GM21723 (cell line): ENCODE measurements around the gene RBM26.
"Not testable (repeated sequence)": the region's sequence is repeated elsewhere in the genome, so short reads cannot be mapped to it uniquely, and the experiment has no call there.

ENCODE experiments used
- ATAC-seq: cut with Tn5 transposase; IDR thresholded peaks from one replicate; pipeline ENCODE4 v1.9.1; 2021; ENCODE audit warnings: mild to moderate bottlenecking, moderate library complexity; ENCODE audit not compliant: unreplicated experiment

Gene RBM26

GRCh38 chr13:79389026-79389425, 17.0 kb downstream of the RBM26 start:
- no peak for ATAC-seq

DNA sequence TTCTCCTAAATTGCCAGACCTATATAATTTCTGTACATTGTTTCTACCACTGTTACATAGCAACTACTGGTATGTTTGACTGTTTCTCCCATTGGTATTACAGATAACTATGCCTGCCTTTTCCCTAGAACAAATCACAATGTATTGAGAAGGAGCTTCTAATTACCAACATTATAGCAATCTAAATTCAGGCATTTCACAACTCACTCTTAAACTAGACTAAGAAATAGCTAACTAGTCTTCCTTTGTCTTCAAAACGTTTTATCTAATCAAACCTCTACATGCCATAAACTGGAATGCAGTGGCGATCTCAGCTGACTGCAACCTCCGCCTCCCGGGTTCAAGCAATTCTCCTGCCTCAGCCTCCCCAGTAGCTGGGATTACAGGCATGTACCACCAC, 18.2 kb downstream of the RBM26 start:
- ATAC-seq: no peak

GRCh38 chr13:79386125-79386826, 19.8 kb downstream of the RBM26 start:
- ATAC-seq: peak; percentile 16

GRCh38 chr13:79385694-79386093, 20.4 kb downstream of the RBM26 start:
- peak; percentile 91 for ATAC-seq

DNA sequence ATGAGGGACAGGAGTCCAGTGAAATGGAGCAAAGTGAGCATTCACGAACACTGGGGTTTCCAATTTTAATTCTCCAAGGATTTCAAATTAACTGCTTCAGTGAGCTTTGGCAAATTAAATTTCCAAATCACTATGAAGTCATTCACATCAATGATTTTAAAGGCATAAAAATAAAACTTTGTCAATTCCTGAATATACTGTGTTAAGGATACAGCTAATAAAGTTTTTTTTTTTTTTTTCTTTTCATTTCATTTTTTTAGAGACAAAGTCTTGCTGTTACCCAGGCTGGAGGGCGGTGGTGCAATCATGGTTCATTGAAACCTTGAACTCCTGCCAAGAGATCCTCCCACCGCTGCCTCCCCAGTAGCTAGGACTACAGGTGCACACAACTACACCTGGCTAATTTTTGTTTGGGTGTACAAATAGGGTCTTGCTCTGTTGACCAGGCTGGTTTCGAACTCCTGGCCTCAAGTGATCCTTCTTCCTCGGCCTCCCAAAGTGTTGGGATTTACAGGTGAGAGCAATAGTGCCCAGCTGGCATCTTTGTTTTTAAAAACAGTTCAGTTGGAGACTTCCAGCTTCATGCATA, 21.9 kb downstream of the RBM26 start:
- no peak for ATAC-seq

- peak; percentile 54 for ATAC-seq
These were observed 23.3 kb downstream of the RBM26 start for GRCh38 chr13:79382545-79383275.

- no peak for ATAC-seq
These were observed 25.1 kb downstream of the RBM26 start for GRCh38 chr13:79380997-79381396.

DNA sequence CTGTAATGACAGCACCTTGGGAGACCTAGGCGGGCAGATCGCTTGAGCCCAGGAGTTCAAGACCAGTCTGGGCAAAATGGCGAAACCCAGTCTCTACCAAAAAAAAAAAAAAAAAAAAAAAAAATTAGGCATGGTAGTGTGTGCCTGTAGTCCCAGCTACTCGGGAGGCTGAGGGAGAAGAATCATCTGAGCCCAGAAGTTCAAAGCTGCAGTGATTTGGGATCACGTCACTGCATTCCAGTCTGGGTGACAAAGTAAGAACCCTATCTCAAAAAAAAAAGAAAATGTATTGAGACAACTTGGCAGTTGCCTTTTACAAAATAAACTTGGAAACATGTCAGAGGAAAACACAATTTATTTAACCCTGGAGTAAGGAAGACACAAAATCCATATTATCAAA, 26.8 kb downstream of the RBM26 start:
- ATAC-seq: no peak

DNA sequence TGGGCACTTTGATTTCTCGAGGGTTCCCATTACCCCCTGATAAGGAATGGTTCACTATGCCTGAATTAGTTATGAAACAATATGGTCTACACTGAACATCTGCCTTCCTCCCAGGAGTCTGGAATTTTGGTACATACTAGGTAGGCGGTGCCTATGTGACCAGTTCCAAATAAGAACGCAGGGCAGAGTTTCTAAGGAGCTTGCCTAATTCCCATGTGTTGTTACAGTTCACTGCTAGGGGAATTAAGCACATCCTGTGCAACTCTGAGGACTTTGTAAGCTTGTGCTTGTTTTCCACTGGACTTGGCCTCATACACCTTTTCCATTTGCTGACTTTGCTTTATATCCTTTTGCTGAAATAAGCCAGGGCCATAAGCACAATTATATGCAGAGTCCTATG, 29.2 kb downstream of the RBM26 start:
- ATAC-seq: no peak

DNA sequence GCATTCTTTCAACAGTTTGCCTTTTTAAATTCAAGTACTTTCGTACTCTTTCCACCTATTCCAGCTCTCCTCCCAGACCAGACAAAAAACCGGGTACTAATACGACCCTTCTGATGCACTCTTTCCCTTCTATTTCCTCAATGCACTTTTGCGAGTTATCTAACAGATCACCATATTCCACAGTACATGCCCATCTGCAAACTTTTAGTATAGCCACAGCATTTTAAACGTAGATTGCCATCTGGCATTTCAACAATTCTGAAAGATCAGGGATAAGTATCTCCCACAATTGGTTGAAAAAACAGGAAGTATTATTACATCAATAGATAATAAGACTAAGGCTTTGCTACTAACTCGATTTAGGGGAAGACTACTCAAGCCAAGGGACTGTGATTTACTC, 31.5 kb downstream of the RBM26 start:
- no peak for ATAC-seq

DNA sequence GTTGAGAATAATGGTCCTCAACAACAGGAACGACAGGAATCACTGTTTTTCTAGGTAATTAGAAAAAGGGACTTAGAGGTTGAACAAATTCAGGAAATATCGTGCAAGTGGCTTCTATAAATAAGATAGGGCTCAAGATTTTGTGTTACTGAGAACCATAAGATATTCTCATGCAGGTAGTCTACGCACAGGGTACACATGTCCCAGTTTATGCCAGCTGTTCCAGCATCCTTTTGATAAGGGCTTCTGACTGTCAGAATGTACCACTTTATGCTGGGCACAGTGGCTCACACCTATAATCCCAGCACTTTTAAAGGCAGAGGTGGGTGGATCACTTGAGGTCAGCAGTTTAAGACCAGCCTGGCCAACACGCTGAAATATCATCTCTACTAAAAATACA, 32.1 kb downstream of the RBM26 start:
- no peak for ATAC-seq

- no peak for ATAC-seq
These were observed 36.8 kb downstream of the RBM26 start for GRCh38 chr13:79369226-79369625.

- ATAC-seq: no peak
These were observed 40.1 kb downstream of the RBM26 start for GRCh38 chr13:79365981-79366380.

DNA sequence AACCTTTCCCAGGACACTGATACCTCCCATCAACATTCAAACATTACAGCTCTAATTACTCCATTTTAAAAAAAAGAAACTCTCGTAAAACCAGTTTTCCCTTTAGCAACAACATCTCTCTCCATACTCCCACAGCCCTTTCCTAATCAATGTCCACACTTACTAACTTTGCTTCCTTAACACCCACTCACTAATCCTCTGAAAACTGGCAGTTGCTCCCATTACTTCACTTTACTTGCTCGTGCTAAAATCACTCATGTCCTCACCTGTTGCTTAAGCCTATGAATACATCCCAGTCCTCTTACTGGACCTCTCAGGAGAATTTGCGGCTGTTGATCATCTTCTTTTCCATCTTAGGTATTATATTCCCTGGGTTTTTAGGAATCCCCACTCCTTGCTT, 44.8 kb downstream of the RBM26 start:
- no peak for ATAC-seq

DNA sequence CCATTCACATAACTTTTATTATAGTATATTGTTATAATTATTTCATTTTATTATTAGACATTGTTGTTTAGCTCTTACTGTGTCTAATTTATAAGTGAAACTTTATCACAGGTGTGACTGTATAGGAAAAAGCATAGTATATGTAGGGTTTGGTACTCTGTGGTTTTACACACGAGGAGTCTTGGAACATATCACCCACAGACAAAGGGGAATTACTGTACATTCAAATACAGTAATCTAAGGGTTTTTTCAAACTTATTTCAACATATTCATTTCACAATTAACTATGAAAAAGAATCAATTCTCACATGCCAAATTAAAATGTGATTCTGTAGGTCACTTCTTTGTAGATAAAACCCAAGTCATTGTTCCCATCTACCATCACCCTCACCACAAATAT, 46.0 kb downstream of the RBM26 start:
- no peak for ATAC-seq

DNA sequence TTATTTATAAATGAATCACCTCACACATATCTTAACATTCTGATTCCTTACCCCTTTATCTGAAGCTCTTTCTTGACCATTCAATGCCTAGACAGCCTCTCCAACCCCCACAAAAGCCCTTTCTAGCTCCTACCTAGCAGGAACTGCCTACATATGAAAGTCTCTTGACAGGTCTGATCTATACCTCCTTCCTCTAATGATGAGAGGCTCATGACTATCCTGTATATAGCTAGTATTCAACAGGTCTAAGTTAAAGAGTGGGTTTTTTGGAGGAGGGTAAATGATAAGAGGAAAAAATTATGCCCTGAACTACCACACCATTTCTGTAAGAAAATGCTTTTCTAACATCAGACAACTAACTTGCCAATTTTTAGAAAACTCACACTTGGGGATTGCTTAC, 47.0 kb downstream of the RBM26 start:
- no peak for ATAC-seq

DNA sequence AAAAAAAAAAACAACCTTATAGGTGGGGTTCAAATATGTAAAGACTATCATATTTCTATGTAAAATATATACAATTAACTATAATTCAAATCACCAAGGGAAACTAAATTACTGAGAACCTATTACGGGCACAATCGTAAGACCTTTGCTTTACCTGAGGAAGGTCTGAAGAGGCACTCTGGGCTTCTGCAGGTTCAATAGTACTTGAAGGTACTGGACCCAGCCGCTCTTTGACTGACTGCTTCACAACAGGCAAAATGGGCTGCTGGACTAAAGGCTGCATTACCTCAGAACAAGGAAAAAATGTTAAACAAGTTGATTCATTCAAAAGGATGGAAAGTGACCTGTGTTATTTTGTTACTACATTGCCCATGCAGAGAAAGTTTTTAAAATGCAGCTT, 51.8 kb downstream of the RBM26 start:
- ATAC-seq: no peak

DNA sequence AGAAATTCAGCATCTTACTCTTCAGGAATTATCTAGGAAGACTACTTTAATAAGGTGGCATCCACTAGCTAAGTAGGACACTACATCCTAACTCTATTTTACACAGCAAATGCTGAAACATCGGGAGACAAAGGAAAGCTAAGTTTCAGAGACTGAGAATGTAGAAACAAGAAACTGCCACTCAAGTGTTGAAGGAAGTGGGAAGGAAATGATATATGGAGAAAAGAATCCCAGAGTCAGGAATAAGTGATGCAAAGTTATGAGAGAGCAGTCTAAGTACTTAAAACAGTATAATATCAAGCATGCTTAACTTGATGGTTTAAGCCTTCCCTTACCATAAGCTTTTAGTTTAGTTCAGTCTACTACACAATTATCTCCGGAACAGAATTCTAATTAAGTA, 52.4 kb downstream of the RBM26 start:
- ATAC-seq: no peak

DNA sequence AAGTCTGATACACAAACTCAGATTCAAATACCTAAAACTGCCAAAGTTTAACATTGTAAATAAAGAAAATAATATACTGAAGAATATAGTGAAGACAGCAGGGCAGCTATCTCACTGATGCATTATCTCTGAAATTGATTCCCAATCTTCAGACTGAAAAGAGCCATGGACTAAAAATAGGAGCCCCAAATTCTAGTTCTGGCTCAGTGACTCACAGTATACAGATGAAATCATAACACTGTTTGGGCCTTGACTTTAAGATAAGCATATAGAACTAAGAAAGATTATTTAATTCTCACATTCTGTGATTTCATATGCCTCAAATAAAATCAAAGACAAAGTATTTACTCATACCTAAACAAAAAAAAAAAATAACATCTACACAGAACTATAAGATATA, 53.9 kb downstream of the RBM26 start:
- no peak for ATAC-seq

DNA sequence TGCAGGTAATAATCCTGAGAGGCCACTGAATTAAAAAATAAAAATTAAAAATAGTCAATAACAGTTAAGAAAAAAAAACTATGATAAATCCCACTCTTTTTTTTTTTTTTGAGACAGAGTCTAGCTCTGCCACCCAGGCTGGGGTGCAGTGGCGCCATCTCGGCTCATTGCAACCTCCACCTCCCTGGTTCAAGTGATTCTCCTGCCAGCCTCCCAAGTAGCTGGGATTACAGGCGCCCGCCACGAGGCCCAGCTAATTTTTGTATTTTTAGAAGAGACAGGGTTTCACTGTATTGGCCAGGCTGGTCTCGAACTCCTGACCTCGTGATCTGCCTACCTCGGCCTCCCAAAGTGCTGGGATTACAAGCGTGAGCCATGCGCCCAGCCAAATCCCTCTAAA, 56.4 kb downstream of the RBM26 start:
- not testable (repeated sequence) for ATAC-seq

- ATAC-seq: no peak
These were observed 57.0 kb downstream of the RBM26 start for GRCh38 chr13:79349011-79349410.

GRCh38 chr13:79346300-79346914, 59.6 kb downstream of the RBM26 start:
- no peak for ATAC-seq
